HepG2 (cell line): ENCODE data around the gene CENPE. TPM values are rescaled to one million over a fixed set of nuclear protein-coding genes. Genes with fewer than 3 reads are reported as not detected.

ENCODE experiments used
- ARID4A ChIP-seq: sonication (generic); formaldehyde crosslinking; IDR thresholded peaks from 2 replicates; pipeline ENCODE4 v1.5.0; 2020; ENCODE audit warnings: mild to moderate bottlenecking, missing genetic modification reagents, borderline replicate concordance
- E2F2 ChIP-seq: sonication (generic); formaldehyde crosslinking; IDR thresholded peaks from 2 replicates; pipeline ENCODE4 v1.4.0; 2020; ENCODE audit warnings: missing genetic modification reagents, borderline replicate concordance
- FOXK1 ChIP-seq: sonication (generic); formaldehyde crosslinking; IDR thresholded peaks from 2 replicates; pipeline ENCODE4 v1.4.0; 2020; ENCODE audit warnings: low read depth, missing genetic modification reagents, borderline replicate concordance
- GATAD1 ChIP-seq: IDR thresholded peaks from 2 replicates; pipeline ENCODE4 v1.6.1; 2016; ENCODE audit warnings: missing genetic modification reagents, missing compliant biosample characterization
- GTF2F1 ChIP-seq: fragments of 150-350 bp; IDR thresholded peaks from 2 replicates; pipeline ENCODE4 v1.6.1; 2014; ENCODE audit warnings: low read length
- ISL2 ChIP-seq: sonication (generic); formaldehyde crosslinking; IDR thresholded peaks from 2 replicates; pipeline ENCODE4 v1.5.0; 2020; ENCODE audit warnings: missing genetic modification reagents
- MTA3 ChIP-seq: sonication (generic); formaldehyde crosslinking; IDR thresholded peaks from 2 replicates; pipeline ENCODE4 v1.4.0; 2020; ENCODE audit warnings: missing genetic modification reagents
- SMAD1 ChIP-seq: sonication (generic); formaldehyde crosslinking; IDR thresholded peaks from 2 replicates; pipeline ENCODE4 v1.4.0; 2020; ENCODE audit warnings: missing genetic modification reagents, low read depth, mild to moderate bottlenecking, borderline replicate concordance
- TP53 ChIP-seq: sonication (generic); formaldehyde crosslinking; conservative IDR thresholded peaks from 2 replicates; pipeline ENCODE4 v1.4.0; 2020; ENCODE audit warnings: missing genetic modification reagents
- ZNF414 ChIP-seq: sonication (generic); formaldehyde crosslinking; IDR thresholded peaks from 2 replicates; pipeline ENCODE4 v1.5.0; 2020; ENCODE audit warnings: missing genetic modification reagents
- ZNF446 ChIP-seq: sonication (generic); formaldehyde crosslinking; IDR thresholded peaks from 2 replicates; pipeline ENCODE4 v1.5.0; 2020; ENCODE audit warnings: mild to moderate bottlenecking, missing genetic modification reagents
- ZNF496 ChIP-seq: sonication (generic); formaldehyde crosslinking; IDR thresholded peaks from 2 replicates; pipeline ENCODE4 v1.8.1; 2023; ENCODE audit warnings: mild to moderate bottlenecking, moderate library complexity, missing genetic modification reagents; ENCODE audit not compliant: insufficient replicate concordance
- ZNF546 ChIP-seq: sonication (generic); formaldehyde crosslinking; conservative IDR thresholded peaks from 2 replicates; pipeline ENCODE4 v1.8.1; 2023; ENCODE audit warnings: mild to moderate bottlenecking, missing genetic modification reagents
- ZNF567 ChIP-seq: sonication (generic); formaldehyde crosslinking; IDR thresholded peaks from 2 replicates; pipeline ENCODE4 v1.8.1; 2023; ENCODE audit warnings: mild to moderate bottlenecking, missing genetic modification reagents, borderline replicate concordance
- ZNF652 ChIP-seq: IDR thresholded peaks from 2 replicates; pipeline ENCODE4 v1.6.1; 2016; ENCODE audit warnings: low read depth, borderline replicate concordance
- ZNF7 ChIP-seq: IDR thresholded peaks from 2 replicates; pipeline ENCODE4 v1.6.1; 2016; ENCODE audit warnings: missing biosample characterization, missing genetic modification reagents
- ZNF761 ChIP-seq: sonication (generic); formaldehyde crosslinking; conservative IDR thresholded peaks from 2 replicates; pipeline ENCODE4 v1.4.0; 2020; ENCODE audit warnings: mild to moderate bottlenecking, missing genetic modification reagents
- polyA plus RNA-seq, 8 experiments: library from polyadenylated mRNA; depleted of rRNA in 3 of 8; stranded (reverse) in 7 of 8; unstranded in 1 of 8; fragments of >200 nt; fragmentation: Illumina TruSeq in 4 of 8; extraction: Trizol in 4 of 8; gene quantifications; 2 replicates each; pipeline versions ENCODE4 v1.2.1 to v1.2.3, GENCODE V29; 2011 to 2016; ENCODE audit warnings: low read depth in 4 of 8, missing spikeins in 1 of 8, mixed read lengths in 1 of 8; ENCODE audit not compliant: insufficient read depth in 1 of 8
- total RNA-seq, 5 experiments: library from RNA; depleted of rRNA; stranded (reverse); fragments of >200 nt; fragmentation: Illumina TruSeq; extraction: Trizol; gene quantifications; 2 replicates each; pipeline ENCODE4 v1.2.3, GENCODE V29; 2016; ENCODE audit warnings: low read depth in 1 of 5
- TF ChIP-seq, protein P1 (sequence below): IDR thresholded peaks from 2 replicates; pipeline ENCODE4 v1.6.1; 2012; ENCODE audit warnings: low read depth, low read length, improper control_type of control experiment

Gene CENPE
- total and polyA plus RNA-seq, 2 of the 13 experiments (the other 11 are each of a cell fraction or from before 2014, with no cell fraction given), result 2.1 to 19.8 TPM

- no peak for TF ChIP-seq ZNF414 (CRISPR knock-in tag)
- no peak for TF ChIP-seq MTA3 (CRISPR knock-in tag)
- no peak for TF ChIP-seq ZNF496
- no peak; the same call in 1 of the 2 replicates for TF ChIP-seq TP53
- TF ChIP-seq ZNF446, result peak; percentile 57; the same call in 1 of the 2 replicates
- TF ChIP-seq ZNF7, result no peak; the same call in 1 of the 2 replicates
- no peak for TF ChIP-seq ZNF652 (CRISPR knock-in tag)
- TF ChIP-seq ZNF567 (CRISPR knock-in tag), result no peak; the same call in 1 of the 2 replicates
- no peak; the same call in 1 of the 2 replicates for TF ChIP-seq ARID4A (CRISPR knock-in tag)
- TF ChIP-seq FOXK1 (CRISPR knock-in tag), result 0 out of 2 replicates have a peak, but pooled peaks have one; percentile 33
- TF ChIP-seq ZNF546 (CRISPR knock-in tag), result peak; percentile 81; the same call in 1 of the 2 replicates
- peak; percentile 61 for TF ChIP-seq ISL2 (CRISPR knock-in tag)
- no peak for TF ChIP-seq SMAD1 (CRISPR knock-in tag)
- no peak; the same call in 1 of the 2 replicates for TF ChIP-seq E2F2
- no peak for TF ChIP-seq GTF2F1
- no peak; the same call in 1 of the 2 replicates for TF ChIP-seq GATAD1
- TF ChIP-seq, protein P1, sequence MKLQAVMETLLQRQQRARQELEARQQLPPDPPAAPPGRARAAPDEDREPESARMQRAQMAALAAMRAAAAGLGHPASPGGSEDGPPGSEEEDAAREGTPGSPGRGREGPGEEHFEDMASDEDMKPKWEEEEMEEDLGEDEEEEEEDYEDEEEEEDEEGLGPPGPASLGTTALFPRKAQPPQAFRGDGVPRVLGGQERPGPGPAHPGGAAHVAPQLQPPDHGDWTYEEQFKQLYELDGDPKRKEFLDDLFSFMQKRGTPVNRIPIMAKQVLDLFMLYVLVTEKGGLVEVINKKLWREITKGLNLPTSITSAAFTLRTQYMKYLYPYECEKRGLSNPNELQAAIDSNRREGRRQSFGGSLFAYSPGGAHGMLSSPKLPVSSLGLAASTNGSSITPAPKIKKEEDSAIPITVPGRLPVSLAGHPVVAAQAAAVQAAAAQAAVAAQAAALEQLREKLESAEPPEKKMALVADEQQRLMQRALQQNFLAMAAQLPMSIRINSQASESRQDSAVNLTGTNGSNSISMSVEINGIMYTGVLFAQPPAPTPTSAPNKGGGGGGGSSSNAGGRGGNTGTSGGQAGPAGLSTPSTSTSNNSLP, result no peak
- no peak; the same call in 1 of the 2 replicates for TF ChIP-seq ZNF761
These were observed 122.0 kb downstream of the CENPE start (continued) for GRCh38 chr4:103075894-103076746.
